Measurements from ENCODE around the gene PTTG1IP. TPM values are rescaled to one million over a fixed set of nuclear protein-coding genes. Genes with fewer than 3 reads are reported as not detected.

The PTTG1IP gene
- total RNA-seq, 1 experiment from 2014 or later = 330 TPM

DNA sequence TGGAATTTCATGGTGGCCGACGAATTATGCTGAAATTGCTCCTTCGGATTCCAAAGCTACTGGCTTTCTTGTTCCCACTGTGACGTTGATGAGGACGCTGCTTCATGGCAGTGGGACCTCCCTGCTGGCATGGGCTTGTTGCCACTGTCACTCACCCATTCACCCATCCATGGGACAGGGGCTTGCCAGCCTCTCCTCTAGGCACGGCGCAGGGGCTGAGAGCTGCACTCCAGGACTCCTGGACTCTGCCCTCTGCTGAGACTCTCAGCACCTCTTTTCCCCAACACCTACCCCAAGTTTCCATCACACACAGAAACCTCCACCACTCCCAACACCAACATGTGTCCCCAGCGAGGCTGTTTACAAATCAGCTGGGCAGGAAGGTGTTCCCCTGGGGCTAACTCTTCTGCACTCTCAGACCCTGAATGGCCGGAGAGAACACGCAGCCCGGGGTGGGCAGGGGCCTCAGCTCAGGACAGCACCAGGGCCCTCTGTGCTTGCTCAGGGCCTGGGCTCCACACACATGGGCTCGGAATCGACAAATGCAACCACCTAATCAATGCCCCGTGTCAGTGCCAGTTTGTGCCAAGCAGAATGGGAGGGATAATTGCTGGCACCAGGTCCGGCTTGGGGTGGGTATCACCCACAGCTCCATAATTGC is 44.1 kb upstream of the PTTG1IP start:
- Histone ChIP-seq H3F3A (ENCODE audit: low read length, unreplicated experiment) (peaks cover 10% of the 10 kb centered on the region), H3K27me3 (ENCODE audit: low read length) (no peaks in the 10 kb centered on the region), H3K4me1 (ENCODE audit: insufficient read depth, low read length) (peaks cover 50% of the 10 kb centered on the region), H3K9me2 (replicated peaks; ENCODE audit: low read length) (no peaks in the 10 kb centered on the region), H3K79me2 (ENCODE audit: low read length) (peaks cover 21% of the 10 kb centered on the region), H4K20me1 (ENCODE audit: low read length) (no peaks in the 10 kb centered on the region), H3K4me2 (ENCODE audit: low read length) (peak overlapping the region; percentile 34), H3K36me3 (ENCODE audit: low read depth, low read length) (no peaks in the 10 kb centered on the region), H3K9ac (ENCODE audit: low read length) (peak overlapping the region; percentile 31), H3K27ac (ENCODE audit: low read length) (peak overlapping the region; percentile 73), H3K9me3 (ENCODE audit: low read length) (no peaks in the 10 kb centered on the region), H3K4me3 (ENCODE audit: low read length) (no peak overlapping the region; the same call in 1 of the 2 replicates), H2AFZ (ENCODE audit: low read length) (no peak overlapping the region)
- no peak for ATAC-seq
- TSS peak; percentile 29 for BruUV-seq (replicated peaks)
- TF ChIP-seq EZH2phosphoT487 (IDR thresholded peaks at IDR 0.05; ENCODE audit: borderline replicate concordance, low read length) (no peak), EZH2 (IDR thresholded peaks at IDR 0.05; ENCODE audit: low read length, unreplicated experiment) (no peak), CTCF (conservative IDR thresholded peaks at IDR 0.05; ENCODE audit: low read depth, low read length) (no peak)
- DNase-seq = no peak
- POLR2A ChIA-PET (ENCODE audit: unreplicated experiment) = no interaction called here
- CTCF ChIA-PET = no interaction called here
- intact Hi-C loops (cut with micrococcal nuclease) = loop anchor here (1.0 to 2.0 kb wide), 2 partner anchors 8 to 13 kb away; no protein-coding TSS in a partner anchor

- Histone ChIP-seq H3K36me3 (ENCODE audit: low read depth, low read length) (no peaks in the 10 kb centered on the region), H3K27me3 (ENCODE audit: low read length) (no peaks in the 10 kb centered on the region), H3K9me2 (replicated peaks; ENCODE audit: low read length) (no peaks in the 10 kb centered on the region), H3K4me2 (ENCODE audit: low read length) (peak overlapping the region; percentile 34), H3K79me2 (ENCODE audit: low read length) (peaks cover 21% of the 10 kb centered on the region), H3F3A (ENCODE audit: low read length, unreplicated experiment) (peaks cover 10% of the 10 kb centered on the region), H3K4me3 (ENCODE audit: low read length) (peak overlapping the region; percentile 4; the same call in 1 of the 2 replicates), H3K9me3 (ENCODE audit: low read length) (no peaks in the 10 kb centered on the region), H4K20me1 (ENCODE audit: low read length) (no peaks in the 10 kb centered on the region), H3K4me1 (ENCODE audit: insufficient read depth, low read length) (peaks cover 56% of the 10 kb centered on the region), H3K27ac (ENCODE audit: low read length) (peak overlapping the region; percentile 73), H3K9ac (ENCODE audit: low read length) (peak overlapping the region; percentile 38), H2AFZ (ENCODE audit: low read length) (no peak overlapping the region)
- POLR2A ChIA-PET (ENCODE audit: unreplicated experiment) = interaction anchor here (0.7 kb wide), 1 partner anchor 35 kb away, joined by 15 read pairs; no protein-coding TSS in a partner anchor
- CTCF ChIA-PET = interaction anchor here (0.8 kb wide), 1 partner anchor 344 kb away, joined by 6 read pairs; no protein-coding TSS in a partner anchor
- intact Hi-C loops (cut with micrococcal nuclease) = loop anchor here (1.0 to 2.0 kb wide), 2 partner anchors 8 to 14 kb away; no protein-coding TSS in a partner anchor
- peak; percentile 94 for DNase-seq
- no TSS peak for BruUV-seq (replicated peaks)
- ATAC-seq = peak; percentile 66
- TF ChIP-seq EZH2phosphoT487 (IDR thresholded peaks at IDR 0.05; ENCODE audit: borderline replicate concordance, low read length) (no peak), EZH2 (IDR thresholded peaks at IDR 0.05; ENCODE audit: low read length, unreplicated experiment) (no peak), CTCF (conservative IDR thresholded peaks at IDR 0.05; ENCODE audit: low read depth, low read length) (no peak)
Observed at GRCh38 chr21:44916965-44917364, 43.5 kb upstream of the PTTG1IP start.
